Ascending aorta (tissue), 2 donors: ENCODE results near the gene PRR33. TPM values are rescaled to one million over a fixed set of nuclear protein-coding genes. Genes with fewer than 3 reads are reported as not detected.

ENCODE experiments used
- DNase-seq, 2 donors: peaks; one replicate each; pipeline ENCODE4 v3.0.0-alpha.2; 2019; ENCODE audit warnings: low spot score in 2 of 2
- H3K27ac ChIP-seq, 2 donors: fragments of 200-600 bp; sonication (generic); one replicate each; pipeline ENCODE4 v1.5.1; 2016 to 2017; ENCODE audit warnings: mild to moderate bottlenecking in 1 of 2
- H3K27me3 ChIP-seq: fragments of 200-600 bp; sonication (generic); one replicate; pipeline ENCODE4 v1.5.1; 2017
- H3K36me3 ChIP-seq, 2 donors: fragments of 200-600 bp; sonication (generic); one replicate each; pipeline ENCODE4 v1.5.1; 2016
- H3K4me1 ChIP-seq, 2 donors: fragments of 200-600 bp; sonication (generic); one replicate each; pipeline ENCODE4 v1.5.1; 2016 to 2017; ENCODE audit warnings: mild to moderate bottlenecking in 1 of 2
- H3K4me3 ChIP-seq, 2 donors: fragments of 200-600 bp; sonication (generic); one replicate each; pipeline ENCODE4 v1.5.1; 2016 to 2017; ENCODE audit warnings: mild to moderate bottlenecking in 1 of 2
- H3K9me3 ChIP-seq, 2 donors: fragments of 200-600 bp; sonication (generic); one replicate each; pipeline ENCODE4 v1.5.1; 2016
- intact Hi-C: fragments of 100-400 bp; cut with DNase I; formaldehyde crosslinking; loops from one replicate; pipeline ENCODE4 v1.15.1; 2023
- total RNA-seq: library from RNA; depleted of rRNA; stranded (reverse); fragments of >200 nt; gene quantifications from one replicate; pipeline ENCODE4 v1.1.0, GENCODE V29; 2016
- TF ChIP-seq, protein P1 (sequence below), 3 experiments: fragments of 200-600 bp in 2 of 3; fragments of 450-650 bp in 1 of 3; sonication (generic) in 2 of 3; IDR thresholded peaks; one replicate each; pipeline ENCODE4 v1.5.1; 2016 to 2019; ENCODE audit warnings: antibody characterized with exemption in 3 of 3, mild to moderate bottlenecking in 1 of 3, moderate library complexity in 1 of 3

The PRR33 gene
- total RNA-seq, 1 donor from 2014 or later = not detected

DNA sequence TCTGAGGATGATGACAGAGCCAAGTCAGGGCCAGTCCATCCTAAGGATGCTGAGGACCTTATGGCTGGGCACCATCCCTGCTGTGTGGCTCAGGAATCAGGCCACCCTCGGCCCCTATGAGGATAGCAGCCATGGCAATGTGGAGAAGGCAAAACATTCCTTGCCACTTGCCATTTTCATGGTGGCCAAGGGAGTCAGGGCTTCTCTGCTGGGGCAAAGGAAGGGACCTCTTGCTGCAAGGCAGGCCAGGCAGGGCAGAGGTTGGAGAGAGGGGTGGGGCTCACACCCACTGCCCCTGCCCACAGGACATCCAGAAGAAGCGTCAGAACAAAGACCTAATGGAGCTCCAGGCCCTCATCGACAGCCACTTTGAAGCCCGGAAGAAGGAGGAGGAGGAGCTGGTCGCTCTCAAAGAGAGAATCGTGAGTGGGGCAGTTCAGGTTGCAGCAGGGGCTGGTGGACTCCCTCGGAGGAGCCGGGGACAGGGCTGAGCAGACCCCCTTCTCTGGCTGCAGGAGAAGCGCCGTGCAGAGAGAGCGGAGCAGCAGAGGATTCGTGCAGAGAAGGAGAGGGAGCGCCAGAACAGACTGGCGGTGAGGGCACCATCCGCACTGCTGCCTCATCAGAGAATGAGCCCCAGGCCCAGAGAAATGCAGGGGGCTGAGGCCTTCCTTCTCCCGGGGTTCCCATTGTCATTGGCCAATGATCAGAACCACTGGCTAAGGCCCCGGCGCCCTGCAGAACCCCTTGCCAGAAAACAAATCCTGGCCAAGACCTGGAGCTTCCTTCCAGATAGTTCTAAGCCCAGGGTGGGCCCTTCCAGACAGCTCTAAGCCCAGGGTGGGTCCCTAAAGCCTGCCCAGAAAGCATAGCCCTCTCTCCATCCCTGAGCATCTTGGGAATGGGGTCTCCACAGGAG is 42.0 kb upstream of the PRR33 start:
- Histone ChIP-seq H3K27me3 (no peaks in the 10 kb centered on the region), H3K27ac (no peak overlapping the region), H3K36me3 (no peaks in the 10 kb centered on the region), H3K9me3 (no peaks in the 10 kb centered on the region), H3K4me3 (no peak overlapping the region), H3K4me1 (no peaks in the 10 kb centered on the region)
- intact Hi-C loops = no loop called here
- TF ChIP-seq, protein P1, sequence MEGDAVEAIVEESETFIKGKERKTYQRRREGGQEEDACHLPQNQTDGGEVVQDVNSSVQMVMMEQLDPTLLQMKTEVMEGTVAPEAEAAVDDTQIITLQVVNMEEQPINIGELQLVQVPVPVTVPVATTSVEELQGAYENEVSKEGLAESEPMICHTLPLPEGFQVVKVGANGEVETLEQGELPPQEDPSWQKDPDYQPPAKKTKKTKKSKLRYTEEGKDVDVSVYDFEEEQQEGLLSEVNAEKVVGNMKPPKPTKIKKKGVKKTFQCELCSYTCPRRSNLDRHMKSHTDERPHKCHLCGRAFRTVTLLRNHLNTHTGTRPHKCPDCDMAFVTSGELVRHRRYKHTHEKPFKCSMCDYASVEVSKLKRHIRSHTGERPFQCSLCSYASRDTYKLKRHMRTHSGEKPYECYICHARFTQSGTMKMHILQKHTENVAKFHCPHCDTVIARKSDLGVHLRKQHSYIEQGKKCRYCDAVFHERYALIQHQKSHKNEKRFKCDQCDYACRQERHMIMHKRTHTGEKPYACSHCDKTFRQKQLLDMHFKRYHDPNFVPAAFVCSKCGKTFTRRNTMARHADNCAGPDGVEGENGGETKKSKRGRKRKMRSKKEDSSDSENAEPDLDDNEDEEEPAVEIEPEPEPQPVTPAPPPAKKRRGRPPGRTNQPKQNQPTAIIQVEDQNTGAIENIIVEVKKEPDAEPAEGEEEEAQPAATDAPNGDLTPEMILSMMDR (IDR thresholded peaks at IDR 0.05) = no peak
- no peak for DNase-seq

DNA sequence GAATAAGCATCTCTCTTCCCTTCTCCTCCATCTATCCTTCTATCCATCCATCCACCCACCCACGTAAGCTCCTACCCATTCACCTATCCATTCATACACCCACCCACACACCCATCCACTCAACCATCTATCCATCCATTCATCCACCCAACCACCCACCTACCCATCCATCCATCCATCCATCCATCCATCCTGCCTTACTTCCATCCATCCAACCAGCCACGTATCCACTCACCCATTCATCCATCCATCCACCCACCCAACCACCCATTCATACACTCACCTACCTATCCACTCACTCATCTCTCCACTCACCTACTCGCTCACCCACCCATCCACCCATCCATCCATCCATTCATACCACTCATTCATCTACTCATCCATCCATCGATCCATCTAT is 41.0 kb upstream of the PRR33 start:
- Histone ChIP-seq H3K9me3 (no peaks in the 10 kb centered on the region), H3K27me3 (no peaks in the 10 kb centered on the region), H3K27ac (no peak overlapping the region), H3K4me3 (no peak overlapping the region), H3K4me1 (no peaks in the 10 kb centered on the region), H3K36me3 (no peaks in the 10 kb centered on the region)
- intact Hi-C loops = no loop called here
- no peak for DNase-seq
- TF ChIP-seq, protein P1 (IDR thresholded peaks at IDR 0.05) = no peak

DNA sequence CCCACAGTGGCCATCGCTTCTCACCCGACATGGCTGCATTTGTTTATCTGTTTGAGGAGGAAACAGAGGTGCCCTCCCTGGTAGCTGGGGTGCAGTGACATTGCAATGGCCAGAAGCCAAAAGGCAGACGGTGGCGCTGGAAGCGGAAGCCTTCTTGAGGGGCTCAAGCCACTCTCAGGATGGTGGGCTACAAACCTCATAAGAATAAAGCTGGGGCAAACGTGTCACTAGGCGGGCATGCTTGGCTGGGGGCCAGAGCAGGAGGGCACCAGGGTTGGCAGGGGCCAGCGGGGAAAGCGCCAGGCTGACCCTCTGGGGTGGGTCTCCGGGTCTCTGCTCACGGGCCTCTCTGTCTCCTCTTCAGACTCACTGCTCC is 40.4 kb upstream of the PRR33 start:
- no peaks in the 10 kb centered on the region for H3K27me3 ChIP-seq
- peak overlapping the region in 1 of 2 donors; percentile 53 for H3K27ac ChIP-seq
- TF ChIP-seq, protein P1 (IDR thresholded peaks at IDR 0.05) = no peak
- no peaks in the 10 kb centered on the region for H3K4me1 ChIP-seq
- H3K36me3 ChIP-seq = no peaks in the 10 kb centered on the region
- H3K4me3 ChIP-seq = no peak overlapping the region
- intact Hi-C loops = no loop called here
- H3K9me3 ChIP-seq = no peaks in the 10 kb centered on the region
- DNase-seq = no peak

DNA sequence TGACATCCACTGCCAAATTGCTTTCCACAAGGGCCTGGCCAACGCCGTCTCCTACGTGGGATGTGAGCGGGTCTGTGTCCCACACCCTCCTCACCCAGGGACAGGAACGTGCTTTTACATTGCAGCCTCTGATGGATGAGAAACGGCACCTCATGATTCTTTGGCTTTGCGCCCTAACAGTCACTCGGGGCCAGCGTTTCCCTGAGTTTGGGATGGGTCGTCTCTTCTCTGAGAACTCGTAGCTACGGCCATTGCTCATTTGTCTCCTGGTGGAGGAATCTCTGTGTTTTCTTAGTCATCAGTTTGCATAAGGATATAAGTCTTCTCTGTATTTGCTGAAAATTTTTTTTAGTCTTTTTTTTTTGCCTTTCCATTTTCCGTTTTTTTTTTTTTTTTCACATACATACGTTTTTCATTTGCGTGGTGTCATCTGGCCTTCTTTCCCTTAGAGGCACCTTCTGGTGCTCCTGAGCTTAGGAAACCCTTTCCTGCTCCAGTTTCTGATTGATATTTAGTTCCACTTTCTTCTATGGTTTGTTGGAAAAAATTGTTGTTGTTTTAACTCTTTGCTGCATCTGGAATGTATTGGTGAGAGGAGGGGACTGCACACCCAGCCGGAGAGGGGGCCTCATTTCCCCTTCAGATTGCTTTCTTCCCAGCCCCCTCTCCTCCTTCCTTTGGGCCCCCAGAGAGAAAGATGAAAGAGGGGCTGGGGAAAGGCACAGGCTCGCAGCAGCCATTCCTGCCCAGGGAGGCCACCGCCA is 39.8 kb upstream of the PRR33 start:
- DNase-seq = no peak
- no peaks in the 10 kb centered on the region for H3K27me3 ChIP-seq
- H3K4me3 ChIP-seq = no peak overlapping the region
- no peaks in the 10 kb centered on the region for H3K36me3 ChIP-seq
- H3K9me3 ChIP-seq = no peaks in the 10 kb centered on the region
- TF ChIP-seq, protein P1 (IDR thresholded peaks at IDR 0.05) = no peak
- intact Hi-C loops = no loop called here
- peak overlapping the region in 1 of 2 donors; percentile 53 for H3K27ac ChIP-seq
- no peaks in the 10 kb centered on the region for H3K4me1 ChIP-seq

DNA sequence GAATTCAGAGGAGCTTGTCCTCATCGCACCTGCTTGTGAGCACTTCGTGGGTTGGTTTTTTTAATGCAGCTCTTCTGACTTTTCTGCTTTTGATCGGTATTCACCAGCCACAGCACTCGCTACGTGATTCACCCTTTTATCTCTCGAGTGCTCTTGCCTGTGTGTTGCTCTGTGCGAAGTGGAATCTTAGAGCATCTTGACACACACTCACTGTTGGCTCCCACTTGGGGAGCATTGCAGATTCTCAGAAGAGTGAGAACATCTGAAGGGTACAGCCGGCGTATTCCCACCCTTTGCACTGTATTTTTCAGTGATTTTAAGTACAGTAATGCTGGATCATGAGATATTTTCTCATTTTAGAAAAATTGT is 38.8 kb upstream of the PRR33 start:
- H3K27ac ChIP-seq = no peak overlapping the region
- DNase-seq = no peak
- intact Hi-C loops = no loop called here

More for the DNA sequence above, 38.8 kb upstream of the PRR33 start:
- H3K27me3 ChIP-seq = no peaks in the 10 kb centered on the region
- TF ChIP-seq, protein P1 (IDR thresholded peaks at IDR 0.05) = no peak
- H3K9me3 ChIP-seq = no peaks in the 10 kb centered on the region
- H3K4me3 ChIP-seq = no peak overlapping the region
- H3K36me3 ChIP-seq = no peaks in the 10 kb centered on the region
- no peaks in the 10 kb centered on the region for H3K4me1 ChIP-seq
